HepG2 (cell line): ENCODE results near the gene BIVM. TPM values are rescaled to one million over a fixed set of nuclear protein-coding genes. Genes with fewer than 3 reads are reported as not detected.
A peak's percentile ranks its signal among the peaks of the same experiment; 100 is the strongest.

Experiments used
- ARID2 ChIP-seq: sonication (generic); formaldehyde crosslinking; IDR thresholded peaks from 2 replicates; pipeline ENCODE4 v1.8.1; 2022; ENCODE audit warnings: mild to moderate bottlenecking, missing genetic modification reagents, borderline replicate concordance
- ETV6 ChIP-seq: sonication (generic); formaldehyde crosslinking; conservative IDR thresholded peaks from 2 replicates; pipeline ENCODE4 v1.4.0; 2020; ENCODE audit warnings: missing genetic modification reagents
- FOXA3 ChIP-seq: IDR thresholded peaks from 2 replicates; pipeline ENCODE4 v1.6.1; 2016; ENCODE audit warnings: missing genetic modification reagents, missing compliant biosample characterization
- GPBP1L1 ChIP-seq: sonication (generic); formaldehyde crosslinking; IDR thresholded peaks from 2 replicates; pipeline ENCODE4 v1.5.0; 2020; ENCODE audit warnings: mild to moderate bottlenecking, missing genetic modification reagents
- HDAC1 ChIP-seq: sonication (generic); formaldehyde crosslinking; IDR thresholded peaks from 2 replicates; pipeline ENCODE4 v1.5.1; 2020; ENCODE audit warnings: mild to moderate bottlenecking, missing genetic modification reagents
- HNRNPLL ChIP-seq: fragments of 200-400 bp; formaldehyde crosslinking; IDR thresholded peaks from 2 replicates; pipeline ENCODE4 v1.6.1; 2017; ENCODE audit warnings: mild to moderate bottlenecking, low read depth, low read length; ENCODE audit not compliant: poor library complexity, severe bottlenecking
- HOXA3 ChIP-seq: sonication (generic); formaldehyde crosslinking; IDR thresholded peaks from 2 replicates; pipeline ENCODE4 v1.5.0; 2020; ENCODE audit warnings: missing genetic modification reagents
- KAT2B ChIP-seq: fragments of 150-350 bp; IDR thresholded peaks from 2 replicates; pipeline ENCODE4 v1.6.1; 2014; ENCODE audit warnings: low read depth, low read length, borderline replicate concordance
- MTF1 ChIP-seq: sonication (generic); formaldehyde crosslinking; IDR thresholded peaks from 2 replicates; pipeline ENCODE4 v1.5.0; 2020; ENCODE audit warnings: missing genetic modification reagents
- NFYC ChIP-seq: IDR thresholded peaks from 2 replicates; pipeline ENCODE4 v1.6.1; 2016; ENCODE audit warnings: missing genetic modification reagents, missing compliant biosample characterization
- NR1H2 ChIP-seq: sonication (generic); formaldehyde crosslinking; IDR thresholded peaks from 2 replicates; pipeline ENCODE4 v1.8.1; 2022; ENCODE audit warnings: low read depth, missing genetic modification reagents, borderline replicate concordance
- PAF1 ChIP-seq: IDR thresholded peaks from 2 replicates; pipeline ENCODE4 v1.6.1; 2016; ENCODE audit warnings: missing genetic modification reagents, missing compliant biosample characterization
- RARA ChIP-seq: IDR thresholded peaks from 2 replicates; pipeline ENCODE4 v1.6.1; 2016; ENCODE audit warnings: missing genetic modification reagents, missing compliant biosample characterization
- SP2 ChIP-seq: sonication (generic); formaldehyde crosslinking; IDR thresholded peaks from 2 replicates; pipeline ENCODE4 v1.5.1; 2020; ENCODE audit warnings: mild to moderate bottlenecking, missing genetic modification reagents
- SRF ChIP-seq: IDR thresholded peaks from 2 replicates; pipeline ENCODE4 v1.6.1; 2011; ENCODE audit warnings: mild to moderate bottlenecking, low read depth, low read length, moderate library complexity
- ZBTB42 ChIP-seq: sonication (generic); formaldehyde crosslinking; IDR thresholded peaks from 2 replicates; pipeline ENCODE4 v1.5.0; 2020; ENCODE audit warnings: mild to moderate bottlenecking, missing genetic modification reagents
- ZNF235 ChIP-seq: sonication (generic); formaldehyde crosslinking; IDR thresholded peaks from 2 replicates; pipeline ENCODE4 v1.8.1; 2023; ENCODE audit warnings: mild to moderate bottlenecking, missing genetic modification reagents, borderline replicate concordance
- ZNF496 ChIP-seq: sonication (generic); formaldehyde crosslinking; IDR thresholded peaks from 2 replicates; pipeline ENCODE4 v1.8.1; 2023; ENCODE audit warnings: mild to moderate bottlenecking, moderate library complexity, missing genetic modification reagents; ENCODE audit not compliant: insufficient replicate concordance
- ZNF615 ChIP-seq: sonication (generic); formaldehyde crosslinking; IDR thresholded peaks from 2 replicates; pipeline ENCODE4 v1.5.0; 2020; ENCODE audit warnings: mild to moderate bottlenecking, missing genetic modification reagents, borderline replicate concordance
- ZNF644 ChIP-seq: IDR thresholded peaks from 2 replicates; pipeline ENCODE4 v1.6.1; 2016; ENCODE audit warnings: low read depth
- polyA plus RNA-seq, 8 experiments: library from polyadenylated mRNA; depleted of rRNA in 3 of 8; stranded (reverse) in 7 of 8; unstranded in 1 of 8; fragments of >200 nt; fragmentation: Illumina TruSeq in 4 of 8; extraction: Trizol in 4 of 8; gene quantifications; 2 replicates each; pipeline versions ENCODE4 v1.2.1 to v1.2.3, GENCODE V29; 2011 to 2016; ENCODE audit warnings: low read depth in 4 of 8, missing spikeins in 1 of 8, mixed read lengths in 1 of 8; ENCODE audit not compliant: insufficient read depth in 1 of 8
- total RNA-seq, 5 experiments: library from RNA; depleted of rRNA; stranded (reverse); fragments of >200 nt; fragmentation: Illumina TruSeq; extraction: Trizol; gene quantifications; 2 replicates each; pipeline ENCODE4 v1.2.3, GENCODE V29; 2016; ENCODE audit warnings: low read depth in 1 of 5
- TF ChIP-seq, protein P1 (sequence below): sonication (generic); formaldehyde crosslinking; IDR thresholded peaks from 2 replicates; pipeline ENCODE4 v1.9.0; 2021; ENCODE audit warnings: mild to moderate bottlenecking, missing genetic modification reagents
- TF ChIP-seq, protein P2 (sequence below): sonication (generic); formaldehyde crosslinking; IDR thresholded peaks from 2 replicates; pipeline ENCODE4 v1.5.0; 2020; ENCODE audit warnings: mild to moderate bottlenecking, missing genetic modification reagents, moderate library complexity

Gene BIVM
- total and polyA plus RNA-seq, 2 of the 13 experiments (the other 11 are each of a cell fraction or from before 2014, with no cell fraction given) = 10.4 to 15.8 TPM

DNA sequence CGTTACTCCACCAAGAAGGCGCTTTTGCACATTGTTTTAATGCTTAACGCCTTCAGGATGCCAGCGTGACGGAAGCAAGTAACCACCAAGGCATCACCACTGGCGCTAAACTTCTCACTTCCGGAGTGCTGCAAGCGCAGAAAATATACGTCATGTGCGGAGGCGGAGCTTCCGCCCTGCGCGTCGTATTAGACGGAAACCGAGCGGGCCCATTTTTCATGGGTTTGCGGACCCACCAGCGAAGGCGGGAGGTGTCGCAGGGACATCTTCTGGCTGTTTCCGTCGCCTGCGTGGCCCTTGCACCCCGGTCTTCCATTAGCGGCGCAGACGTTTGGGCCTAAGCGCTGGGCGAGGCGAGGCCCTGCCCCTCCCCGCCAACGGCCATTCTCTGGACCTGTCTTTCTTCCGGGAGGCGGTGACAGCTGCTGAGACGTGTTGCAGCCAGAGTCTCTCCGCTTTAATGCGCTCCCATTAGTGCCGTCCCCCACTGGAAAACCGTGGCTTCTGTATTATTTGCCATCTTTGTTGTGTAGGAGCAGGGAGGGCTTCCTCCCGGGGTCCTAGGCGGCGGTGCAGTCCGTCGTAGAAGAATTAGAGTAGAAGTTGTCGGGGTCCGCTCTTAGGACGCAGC lies 46.8 kb downstream of the BIVM start, which contains the start of gene ERCC5 (continued):
- TF ChIP-seq, protein P1, sequence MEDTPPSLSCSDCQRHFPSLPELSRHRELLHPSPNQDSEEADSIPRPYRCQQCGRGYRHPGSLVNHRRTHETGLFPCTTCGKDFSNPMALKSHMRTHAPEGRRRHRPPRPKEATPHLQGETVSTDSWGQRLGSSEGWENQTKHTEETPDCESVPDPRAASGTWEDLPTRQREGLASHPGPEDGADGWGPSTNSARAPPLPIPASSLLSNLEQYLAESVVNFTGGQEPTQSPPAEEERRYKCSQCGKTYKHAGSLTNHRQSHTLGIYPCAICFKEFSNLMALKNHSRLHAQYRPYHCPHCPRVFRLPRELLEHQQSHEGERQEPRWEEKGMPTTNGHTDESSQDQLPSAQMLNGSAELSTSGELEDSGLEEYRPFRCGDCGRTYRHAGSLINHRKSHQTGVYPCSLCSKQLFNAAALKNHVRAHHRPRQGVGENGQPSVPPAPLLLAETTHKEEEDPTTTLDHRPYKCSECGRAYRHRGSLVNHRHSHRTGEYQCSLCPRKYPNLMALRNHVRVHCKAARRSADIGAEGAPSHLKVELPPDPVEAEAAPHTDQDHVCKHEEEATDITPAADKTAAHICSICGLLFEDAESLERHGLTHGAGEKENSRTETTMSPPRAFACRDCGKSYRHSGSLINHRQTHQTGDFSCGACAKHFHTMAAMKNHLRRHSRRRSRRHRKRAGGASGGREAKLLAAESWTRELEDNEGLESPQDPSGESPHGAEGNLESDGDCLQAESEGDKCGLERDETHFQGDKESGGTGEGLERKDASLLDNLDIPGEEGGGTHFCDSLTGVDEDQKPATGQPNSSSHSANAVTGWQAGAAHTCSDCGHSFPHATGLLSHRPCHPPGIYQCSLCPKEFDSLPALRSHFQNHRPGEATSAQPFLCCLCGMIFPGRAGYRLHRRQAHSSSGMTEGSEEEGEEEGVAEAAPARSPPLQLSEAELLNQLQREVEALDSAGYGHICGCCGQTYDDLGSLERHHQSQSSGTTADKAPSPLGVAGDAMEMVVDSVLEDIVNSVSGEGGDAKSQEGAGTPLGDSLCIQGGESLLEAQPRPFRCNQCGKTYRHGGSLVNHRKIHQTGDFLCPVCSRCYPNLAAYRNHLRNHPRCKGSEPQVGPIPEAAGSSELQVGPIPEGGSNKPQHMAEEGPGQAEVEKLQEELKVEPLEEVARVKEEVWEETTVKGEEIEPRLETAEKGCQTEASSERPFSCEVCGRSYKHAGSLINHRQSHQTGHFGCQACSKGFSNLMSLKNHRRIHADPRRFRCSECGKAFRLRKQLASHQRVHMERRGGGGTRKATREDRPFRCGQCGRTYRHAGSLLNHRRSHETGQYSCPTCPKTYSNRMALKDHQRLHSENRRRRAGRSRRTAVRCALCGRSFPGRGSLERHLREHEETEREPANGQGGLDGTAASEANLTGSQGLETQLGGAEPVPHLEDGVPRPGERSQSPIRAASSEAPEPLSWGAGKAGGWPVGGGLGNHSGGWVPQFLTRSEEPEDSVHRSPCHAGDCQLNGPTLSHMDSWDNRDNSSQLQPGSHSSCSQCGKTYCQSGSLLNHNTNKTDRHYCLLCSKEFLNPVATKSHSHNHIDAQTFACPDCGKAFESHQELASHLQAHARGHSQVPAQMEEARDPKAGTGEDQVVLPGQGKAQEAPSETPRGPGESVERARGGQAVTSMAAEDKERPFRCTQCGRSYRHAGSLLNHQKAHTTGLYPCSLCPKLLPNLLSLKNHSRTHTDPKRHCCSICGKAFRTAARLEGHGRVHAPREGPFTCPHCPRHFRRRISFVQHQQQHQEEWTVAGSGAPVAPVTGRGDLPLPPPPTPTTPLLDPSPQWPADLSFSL (CRISPR knock-in tag) = no peak
- no peak for TF ChIP-seq KAT2B
- peak; percentile 99 for TF ChIP-seq HNRNPLL
- TF ChIP-seq SRF = peak; percentile 70
- peak; percentile 99 for TF ChIP-seq HOXA3
- TF ChIP-seq PAF1 = no peak
- peak; percentile 81 for TF ChIP-seq SP2 (CRISPR knock-in tag)
- TF ChIP-seq ETV6 (CRISPR knock-in tag) = no peak
- TF ChIP-seq NR1H2 = no peak
- no peak for TF ChIP-seq ZNF615
- TF ChIP-seq RARA = no peak
- TF ChIP-seq ARID2 = no peak
- TF ChIP-seq ZNF235 (CRISPR knock-in tag) = no peak
- TF ChIP-seq ZBTB42 = no peak; the same call in 1 of the 2 replicates
- TF ChIP-seq FOXA3 (CRISPR knock-in tag) = peak; percentile 78
- TF ChIP-seq, protein P2, sequence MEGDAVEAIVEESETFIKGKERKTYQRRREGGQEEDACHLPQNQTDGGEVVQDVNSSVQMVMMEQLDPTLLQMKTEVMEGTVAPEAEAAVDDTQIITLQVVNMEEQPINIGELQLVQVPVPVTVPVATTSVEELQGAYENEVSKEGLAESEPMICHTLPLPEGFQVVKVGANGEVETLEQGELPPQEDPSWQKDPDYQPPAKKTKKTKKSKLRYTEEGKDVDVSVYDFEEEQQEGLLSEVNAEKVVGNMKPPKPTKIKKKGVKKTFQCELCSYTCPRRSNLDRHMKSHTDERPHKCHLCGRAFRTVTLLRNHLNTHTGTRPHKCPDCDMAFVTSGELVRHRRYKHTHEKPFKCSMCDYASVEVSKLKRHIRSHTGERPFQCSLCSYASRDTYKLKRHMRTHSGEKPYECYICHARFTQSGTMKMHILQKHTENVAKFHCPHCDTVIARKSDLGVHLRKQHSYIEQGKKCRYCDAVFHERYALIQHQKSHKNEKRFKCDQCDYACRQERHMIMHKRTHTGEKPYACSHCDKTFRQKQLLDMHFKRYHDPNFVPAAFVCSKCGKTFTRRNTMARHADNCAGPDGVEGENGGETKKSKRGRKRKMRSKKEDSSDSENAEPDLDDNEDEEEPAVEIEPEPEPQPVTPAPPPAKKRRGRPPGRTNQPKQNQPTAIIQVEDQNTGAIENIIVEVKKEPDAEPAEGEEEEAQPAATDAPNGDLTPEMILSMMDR (CRISPR knock-in tag) = peak; percentile 85
- peak; percentile 99 for TF ChIP-seq HDAC1 (CRISPR knock-in tag)
- no peak for TF ChIP-seq ZNF496 (CRISPR knock-in tag)
- TF ChIP-seq MTF1 (CRISPR knock-in tag) = 0 out of 2 replicates have a peak, but pooled peaks have one; percentile 39
- TF ChIP-seq GPBP1L1 (CRISPR knock-in tag) = no peak
- peak; percentile 67 for TF ChIP-seq NFYC (CRISPR knock-in tag)
- no peak for TF ChIP-seq ZNF644
